GM21526 (cell line): Measurements from ENCODE around the gene APBA2.

Source experiments
- ATAC-seq: cut with Tn5 transposase; IDR thresholded peaks from one replicate; pipeline ENCODE4 v1.9.1; 2021; ENCODE audit warnings: moderate library complexity; ENCODE audit not compliant: unreplicated experiment, low FRiP score

The APBA2 gene

DNA sequence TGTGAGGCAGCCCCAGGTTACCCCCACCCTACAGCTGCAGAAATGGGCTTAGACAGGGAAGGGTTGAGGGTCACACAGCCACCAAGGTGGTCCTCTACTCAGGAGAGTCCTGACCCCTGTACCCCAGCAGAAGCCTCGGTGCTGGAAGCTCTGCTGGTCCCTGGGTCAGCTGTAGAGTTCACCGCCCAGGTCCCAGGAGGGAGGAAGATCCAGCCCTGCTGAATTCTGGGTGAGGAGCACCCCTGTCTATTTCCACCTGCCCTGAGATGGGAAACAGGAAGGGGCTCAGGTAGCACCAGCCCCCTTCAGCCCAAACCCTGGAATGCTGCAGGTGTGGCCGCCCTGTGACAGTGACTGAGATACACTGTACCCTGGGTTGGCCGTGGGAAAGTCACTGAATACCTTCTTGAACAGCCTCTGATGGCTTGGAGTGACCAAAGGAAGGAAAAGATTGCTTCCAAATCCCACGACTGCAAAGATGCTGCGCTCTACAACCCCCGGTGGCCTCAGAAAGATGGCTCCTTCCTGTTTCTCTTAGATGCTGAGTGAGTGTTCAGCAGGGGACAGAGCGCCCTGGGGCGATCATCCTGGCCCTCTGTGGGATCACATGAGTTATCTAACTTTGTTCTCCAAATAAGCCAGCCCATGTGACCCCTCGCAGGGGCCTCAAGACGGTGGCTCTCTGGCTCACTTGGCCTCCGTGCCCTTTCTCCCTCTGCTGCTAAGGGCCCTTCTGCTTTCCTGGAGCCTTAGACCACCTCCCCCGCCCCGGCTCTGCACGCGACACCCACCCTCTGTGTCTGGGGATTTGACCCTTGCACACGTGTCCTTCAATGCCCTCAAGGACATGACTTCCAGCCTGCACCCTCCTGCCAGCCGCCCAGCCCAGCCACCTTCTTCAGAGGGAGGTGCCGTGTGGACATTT, 242.0 kb downstream of the APBA2 start:
- no peak for ATAC-seq

DNA sequence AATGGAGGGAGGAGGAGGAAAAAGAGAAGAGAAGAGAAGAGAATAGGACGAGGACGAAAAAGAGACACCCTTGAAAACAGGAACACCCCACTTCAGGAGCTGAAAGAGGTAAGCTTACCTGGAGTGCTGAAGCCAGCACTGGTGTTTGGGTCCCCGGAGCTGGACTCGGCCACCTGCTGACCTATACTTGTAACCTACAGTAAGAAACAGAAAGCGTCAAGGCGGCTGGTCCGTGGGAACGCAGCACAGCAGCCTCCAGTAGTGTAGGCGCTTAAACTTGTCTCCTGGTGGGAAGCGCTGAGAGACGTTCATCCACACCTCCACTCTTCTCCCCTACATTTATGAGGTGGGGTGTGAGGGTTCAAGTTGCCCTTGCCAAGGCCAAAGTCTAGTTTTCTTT, 242.9 kb downstream of the APBA2 start:
- no peak for ATAC-seq

DNA sequence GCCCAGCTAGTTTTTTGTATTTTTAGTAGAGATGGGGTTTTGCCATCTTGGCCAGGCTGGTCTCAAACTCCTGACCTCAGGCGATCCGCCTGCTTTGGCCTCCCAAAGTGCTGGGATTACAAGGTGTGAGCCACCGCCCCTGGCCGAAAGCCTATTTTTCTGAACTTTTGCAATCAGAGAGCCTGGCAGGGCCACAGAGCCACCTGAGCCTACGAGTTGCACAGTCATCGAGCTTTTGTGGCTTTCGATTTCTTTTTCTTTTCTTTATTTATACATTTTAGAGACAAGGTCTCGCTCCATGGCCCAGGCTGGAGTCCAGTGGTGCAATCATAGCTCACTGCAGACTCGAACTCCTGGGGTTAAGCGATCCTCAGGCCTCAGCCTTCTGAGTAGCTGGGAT, 243.4 kb downstream of the APBA2 start:
- ATAC-seq: no peak

DNA sequence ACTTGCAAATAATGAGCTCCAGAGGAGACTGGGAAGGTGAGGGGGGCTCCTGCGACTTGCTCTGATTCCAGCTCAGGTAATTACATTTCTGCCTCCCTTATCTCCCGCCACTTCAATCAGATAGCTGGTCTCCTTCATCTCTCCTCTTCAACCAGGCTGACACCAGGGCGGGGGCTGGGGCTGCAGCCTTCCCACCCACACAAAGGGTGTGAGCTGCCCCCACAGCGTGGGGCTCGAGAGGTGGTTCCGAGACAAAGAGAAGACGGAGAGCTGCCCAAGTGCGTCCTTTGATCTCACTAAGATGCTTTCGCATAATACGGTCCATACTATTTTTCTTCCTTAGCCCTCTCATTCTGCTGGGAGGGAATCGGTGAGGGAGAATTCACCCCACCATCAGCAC, 244.2 kb downstream of the APBA2 start:
- no peak for ATAC-seq

DNA sequence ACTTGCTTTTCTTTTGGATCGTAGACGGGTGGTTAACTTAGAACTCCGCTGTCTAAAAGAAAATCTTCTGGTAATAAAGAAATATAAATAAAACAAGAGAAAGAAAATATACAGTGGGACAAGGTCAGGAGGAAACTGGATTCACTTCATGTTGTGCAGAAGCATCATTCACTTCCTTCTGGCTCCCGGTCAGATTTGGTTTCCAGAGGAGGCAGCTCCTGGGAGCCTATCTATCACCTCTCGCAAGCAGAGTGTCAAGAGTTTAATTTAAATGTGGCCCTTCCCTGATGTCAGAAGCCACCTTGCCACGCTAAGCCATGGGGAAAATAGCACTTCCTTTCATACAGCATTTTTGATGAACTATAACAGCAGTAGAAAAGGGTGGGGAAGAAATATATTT, 244.7 kb downstream of the APBA2 start:
- ATAC-seq: no peak

DNA sequence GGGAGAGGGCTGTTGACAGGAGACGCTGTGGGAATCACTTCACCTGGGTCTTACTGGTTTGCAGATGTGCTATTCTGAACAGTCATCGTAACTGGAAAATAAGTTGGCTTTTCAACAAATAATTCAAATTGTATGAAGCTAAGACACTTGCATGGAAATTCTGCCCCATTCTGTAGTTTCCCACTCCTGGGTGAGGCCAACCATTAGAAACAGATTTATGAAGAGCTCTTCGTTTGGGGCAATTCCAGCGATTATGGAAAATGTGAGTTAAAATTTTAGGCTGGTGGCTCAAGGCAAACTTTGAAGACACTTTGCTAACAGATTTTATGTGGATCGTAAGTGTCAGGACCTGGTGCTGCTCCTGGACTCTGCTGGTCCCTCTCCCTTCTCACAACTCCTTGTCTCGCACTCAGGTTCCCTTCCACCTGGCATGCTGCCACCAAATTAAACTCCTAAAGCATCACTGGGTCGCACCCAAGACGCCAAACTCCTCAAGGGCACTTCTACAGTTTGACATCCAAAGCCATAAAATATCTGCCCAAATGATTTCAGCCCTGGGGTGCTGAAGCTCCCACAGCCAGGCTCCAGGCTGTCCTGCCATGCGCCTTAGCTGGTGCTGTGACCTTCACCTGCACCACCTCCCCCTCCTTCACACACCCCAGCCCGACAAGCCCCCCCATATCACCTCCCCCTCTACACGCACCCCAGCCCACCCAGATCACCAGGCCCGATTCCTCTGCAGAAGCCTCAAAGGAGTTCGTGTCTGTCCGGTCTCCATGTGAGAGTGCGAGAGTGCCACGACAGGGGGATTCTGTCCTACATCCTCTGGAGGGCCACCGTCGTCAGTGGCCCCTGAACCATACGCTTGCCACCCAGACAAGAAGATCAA, 245.4 kb downstream of the APBA2 start:
- ATAC-seq: no peak

DNA sequence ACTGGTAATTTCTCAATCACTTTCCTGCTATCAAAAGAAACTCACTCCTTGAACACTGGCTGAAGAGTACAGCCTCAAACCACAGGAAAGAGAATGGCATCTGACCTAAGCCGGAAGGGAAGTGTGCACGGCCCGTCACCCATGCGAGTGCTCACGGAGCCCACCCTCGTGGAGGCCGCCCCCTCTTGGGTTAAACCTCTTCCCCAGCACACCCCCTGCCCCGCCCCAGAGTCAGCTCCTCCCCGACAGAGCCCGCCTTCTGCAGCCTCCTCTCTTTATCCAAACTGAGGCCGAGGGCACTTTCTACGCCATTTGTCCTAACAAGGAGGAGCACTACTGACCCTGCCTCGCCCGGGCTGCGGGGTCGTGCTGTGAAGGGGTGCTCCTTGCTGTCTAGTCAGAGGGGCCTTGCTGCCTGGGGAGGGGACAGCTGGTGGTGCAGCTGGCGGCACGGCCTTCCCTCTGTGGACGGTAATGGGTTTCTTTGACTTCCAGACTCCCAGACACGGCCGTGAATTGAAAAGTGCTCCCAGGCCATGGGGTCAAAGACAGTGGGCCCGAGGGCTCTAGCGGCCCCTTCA, 246.2 kb downstream of the APBA2 start:
- no peak for ATAC-seq

DNA sequence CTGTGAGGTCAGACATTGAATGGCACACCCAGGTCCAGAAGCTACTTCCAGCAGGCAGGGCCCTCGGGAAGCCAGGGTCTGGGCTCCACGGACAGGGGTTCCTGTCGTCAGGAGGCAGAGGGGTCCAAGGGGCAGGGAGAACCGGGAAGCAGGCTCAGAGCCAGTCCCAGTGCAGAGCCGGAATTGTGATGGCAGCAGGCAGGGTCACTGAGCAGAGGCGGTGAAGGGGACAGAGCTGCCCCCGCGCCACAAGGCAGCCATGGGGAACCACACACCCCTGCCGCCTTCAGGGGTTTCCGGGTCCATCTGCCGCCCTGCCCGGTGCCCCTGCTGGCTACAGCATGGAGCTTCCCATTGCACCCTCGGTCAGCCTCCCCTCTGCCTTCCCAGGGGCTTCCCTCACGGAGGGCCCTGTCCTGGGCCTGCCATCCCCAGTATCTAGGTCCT, 247.0 kb downstream of the APBA2 start:
- ATAC-seq: no peak

DNA sequence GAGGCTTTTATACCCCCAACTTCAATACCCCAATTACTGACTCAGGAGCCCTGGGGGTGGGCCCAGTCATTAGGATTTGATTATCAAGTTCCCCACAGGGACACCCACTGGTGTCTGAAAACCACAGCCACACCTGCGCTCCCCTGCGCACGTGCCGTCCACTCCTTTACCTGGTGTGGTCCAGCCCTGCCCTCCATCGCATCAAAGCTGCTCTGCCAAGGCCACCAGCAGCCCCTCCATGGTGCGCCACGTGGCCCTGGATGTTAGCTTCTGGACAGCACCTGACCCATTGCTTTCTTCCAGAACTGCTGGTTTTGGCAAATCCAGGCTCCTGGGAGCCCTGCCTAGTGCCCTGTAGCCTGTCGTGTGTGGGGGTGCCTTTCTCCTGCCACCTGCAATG, 247.5 kb downstream of the APBA2 start:
- ATAC-seq: no peak

DNA sequence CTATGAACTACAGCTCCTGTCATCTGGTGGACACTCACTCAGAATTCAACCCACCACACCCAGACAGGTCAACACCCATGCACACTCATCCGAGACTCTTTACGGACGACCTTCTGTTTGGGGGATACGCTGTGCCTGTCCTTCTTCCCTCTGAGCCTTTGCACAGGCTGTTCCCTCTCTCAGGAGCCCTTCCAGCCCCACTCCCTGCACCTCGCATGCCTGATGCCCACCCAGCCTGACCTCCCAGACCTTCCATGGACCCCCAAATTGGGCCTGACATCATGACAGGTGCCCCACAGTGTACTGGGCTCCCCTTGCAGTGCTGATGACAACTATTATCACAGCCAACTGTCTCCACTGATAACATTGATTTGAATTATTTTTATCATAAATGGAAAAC, 248.0 kb downstream of the APBA2 start:
- ATAC-seq: no peak

DNA sequence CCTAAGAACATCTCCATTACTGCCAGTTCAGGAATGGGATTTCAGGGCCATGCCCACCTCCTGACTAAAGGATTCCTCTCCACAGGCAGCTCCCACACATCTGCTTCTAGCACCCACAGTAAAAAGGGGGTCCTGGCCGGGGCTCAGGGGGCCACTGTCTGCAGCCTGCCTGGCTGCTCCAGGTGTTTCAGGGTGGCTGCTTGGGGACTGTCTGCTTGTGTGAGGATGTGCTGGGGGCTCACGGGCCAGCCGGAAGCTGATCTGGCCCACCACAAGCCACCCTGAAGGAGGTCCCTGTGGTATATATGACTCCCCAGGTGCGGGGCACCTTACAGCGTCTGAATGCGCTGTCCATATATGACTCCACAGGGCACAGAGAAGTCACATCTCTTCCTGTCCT, 248.5 kb downstream of the APBA2 start:
- ATAC-seq: no peak

DNA sequence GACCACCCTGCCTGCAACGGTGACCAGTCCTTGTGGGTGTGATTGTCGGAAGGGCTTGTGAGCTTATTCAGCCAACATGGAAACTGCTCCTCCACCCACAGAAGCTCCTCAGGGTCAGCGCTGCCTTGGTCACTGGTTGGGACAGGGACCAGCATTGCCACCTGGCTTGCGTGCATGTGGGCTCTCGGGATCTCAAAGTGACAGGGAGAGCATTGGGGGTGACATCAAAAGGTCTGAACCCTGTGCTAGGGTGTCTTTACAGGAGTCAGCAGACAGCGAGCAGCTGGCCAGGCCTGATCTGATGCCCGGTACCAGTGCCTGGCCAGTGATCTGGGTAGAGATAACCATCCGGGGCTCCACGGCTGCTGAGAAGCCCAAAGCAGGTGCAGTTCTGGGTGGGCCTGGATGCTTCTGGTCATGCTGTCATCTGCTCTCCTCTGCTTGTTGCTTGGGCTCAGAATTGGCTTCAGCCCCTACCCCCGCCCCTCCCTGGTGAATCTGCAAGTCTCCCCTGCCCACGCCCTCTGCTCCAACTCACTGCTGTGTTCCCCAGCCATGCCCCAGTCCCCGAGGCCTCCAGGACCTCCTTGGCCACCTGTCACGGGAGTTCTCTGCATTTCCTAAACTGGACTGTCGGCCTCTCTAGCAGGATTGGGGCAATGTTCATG, 249.0 kb downstream of the APBA2 start:
- ATAC-seq: no peak

DNA sequence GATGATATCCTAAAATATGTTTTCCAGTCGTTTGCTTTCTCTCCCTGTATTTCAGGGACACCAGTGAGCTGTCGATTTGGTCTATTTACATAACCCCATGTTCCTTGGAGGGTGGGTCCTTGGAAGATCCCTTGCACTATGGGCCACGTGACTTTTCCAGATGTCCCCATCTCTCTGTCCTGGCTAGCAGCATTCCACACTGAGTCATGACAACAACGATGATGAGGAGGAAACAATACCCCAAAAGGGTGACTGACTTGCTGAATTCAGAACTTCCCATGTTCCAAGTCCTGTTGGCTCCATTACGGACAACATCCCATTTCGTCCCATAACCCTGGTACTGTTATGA, 249.5 kb downstream of the APBA2 start:
- ATAC-seq: no peak

DNA sequence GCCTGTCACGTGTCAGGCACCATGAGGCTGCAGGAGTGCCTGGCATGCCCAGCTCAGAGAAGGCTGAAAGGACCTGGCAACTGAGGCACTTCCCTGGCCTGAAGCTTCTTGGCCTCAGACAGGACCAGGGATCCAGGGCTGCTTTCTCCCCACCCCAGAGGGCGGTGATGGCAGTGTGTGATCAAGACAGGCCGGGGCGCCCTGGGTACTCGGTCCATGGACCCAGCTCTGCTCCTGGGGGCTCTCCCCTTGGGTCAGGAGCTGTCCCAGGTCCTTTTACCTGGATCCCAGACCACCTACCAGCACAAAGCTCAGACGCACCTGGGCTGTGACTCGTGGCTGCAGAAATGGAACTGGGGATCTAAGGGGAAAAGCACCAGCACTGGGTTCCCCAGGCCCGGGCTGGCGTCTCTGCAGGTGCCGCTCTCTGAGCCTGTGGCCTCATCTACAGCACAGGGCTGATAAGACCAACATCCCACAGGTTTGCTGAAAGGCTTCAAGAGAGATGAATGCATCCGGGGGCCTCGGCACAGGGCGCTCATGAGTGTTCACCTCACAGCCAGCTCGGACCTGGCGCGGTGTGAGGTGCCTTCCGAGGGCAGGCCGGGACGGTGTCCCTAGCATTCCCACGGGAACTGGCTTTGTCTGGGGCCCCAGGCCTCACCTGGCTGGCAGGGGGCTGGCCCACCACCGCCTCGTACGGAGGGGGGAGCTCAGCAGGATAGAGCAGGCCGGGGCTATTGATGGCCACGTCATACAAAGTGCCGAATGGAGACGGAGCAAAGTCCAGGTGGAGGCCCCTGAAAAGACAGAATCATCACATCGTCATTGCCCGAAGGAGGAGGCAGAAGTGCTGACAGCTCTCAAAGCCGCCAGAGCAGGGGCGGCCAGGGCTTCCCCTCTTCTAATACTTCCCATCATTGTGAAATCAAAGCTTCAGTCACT, 250.2 kb downstream of the APBA2 start:
- ATAC-seq: no peak

DNA sequence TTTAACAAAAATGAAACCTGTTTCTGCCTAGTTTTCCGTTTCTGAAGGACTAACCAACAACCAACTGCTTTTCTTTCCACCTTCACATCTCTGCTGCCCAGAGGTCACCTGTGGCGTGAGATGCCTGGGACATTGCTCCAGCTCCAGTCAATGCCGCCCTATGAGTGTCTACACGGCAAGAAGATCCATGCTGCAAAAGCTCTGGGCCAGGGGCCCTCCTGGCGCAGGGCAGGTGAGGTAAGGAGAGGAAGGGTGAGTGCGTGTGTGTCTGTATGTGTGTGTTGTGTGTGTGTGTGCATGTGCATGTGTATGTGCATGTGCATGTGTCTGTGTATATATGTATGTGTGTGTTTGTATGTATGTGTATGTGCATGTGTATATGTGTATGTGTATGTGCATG, 252.5 kb downstream of the APBA2 start:
- ATAC-seq: no peak

DNA sequence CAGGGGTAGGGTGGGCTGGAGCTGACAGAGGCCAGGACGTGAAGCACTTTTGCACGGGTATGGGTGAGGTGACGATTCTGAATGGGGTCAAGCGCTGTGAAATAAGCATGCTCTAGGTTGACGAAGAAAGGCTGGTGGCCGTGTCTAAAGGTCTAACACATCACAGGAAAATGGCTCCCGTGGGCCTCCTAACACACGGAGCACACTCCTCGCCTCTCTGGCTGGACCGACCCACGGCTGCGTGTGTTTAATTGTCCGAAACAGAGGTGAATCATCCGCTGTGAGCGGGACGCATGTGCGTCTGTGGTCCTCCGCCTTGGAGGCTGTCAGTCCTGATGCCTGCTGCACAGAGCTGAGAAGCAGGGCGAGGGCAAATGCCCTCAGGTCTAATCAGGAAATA, 253.3 kb downstream of the APBA2 start:
- ATAC-seq: no peak

DNA sequence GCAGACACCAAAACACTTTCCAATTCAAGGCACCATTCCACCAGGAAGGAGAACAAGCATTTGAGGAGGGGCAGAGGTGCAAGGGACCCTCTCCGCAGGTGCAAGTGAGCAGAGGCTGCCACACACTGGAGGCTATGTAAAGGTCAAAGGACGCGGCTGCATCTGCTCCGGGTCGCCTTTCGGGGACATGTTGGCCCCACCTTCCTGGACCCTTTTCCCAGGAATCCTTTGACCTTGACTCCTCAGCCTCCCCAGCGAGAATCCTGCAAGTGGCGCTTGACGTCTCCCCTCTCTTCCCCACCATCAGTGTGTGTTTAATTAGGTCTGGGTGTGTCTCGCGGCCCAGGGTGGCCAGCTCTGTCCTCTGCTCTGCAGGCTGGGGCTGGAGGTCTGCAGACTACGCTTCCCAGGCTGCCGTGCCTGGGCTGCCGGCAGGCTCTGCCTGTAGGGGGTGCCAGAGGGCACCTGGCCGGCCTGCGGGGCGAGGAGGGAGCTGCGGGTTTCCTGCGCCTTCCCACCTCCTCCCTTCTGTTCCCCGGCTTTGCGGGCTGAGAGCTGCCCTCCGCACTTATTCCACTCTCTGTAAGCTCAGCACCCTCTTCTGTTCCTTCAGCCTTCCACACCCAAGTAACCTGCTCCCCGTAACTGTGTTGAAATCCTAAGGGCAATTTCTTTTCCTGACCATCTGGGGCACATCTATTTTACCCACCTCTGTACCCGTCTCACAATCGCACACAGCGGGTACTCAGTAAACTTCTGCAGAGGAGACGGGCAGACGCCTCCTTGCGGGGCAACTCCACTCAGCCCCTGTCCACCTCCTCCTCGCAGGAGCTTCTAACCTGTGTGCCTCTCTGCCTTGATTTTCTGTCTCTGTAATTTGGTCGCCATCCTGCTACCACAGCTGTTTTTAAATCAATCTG, 254.0 kb downstream of the APBA2 start:
- ATAC-seq: no peak

DNA sequence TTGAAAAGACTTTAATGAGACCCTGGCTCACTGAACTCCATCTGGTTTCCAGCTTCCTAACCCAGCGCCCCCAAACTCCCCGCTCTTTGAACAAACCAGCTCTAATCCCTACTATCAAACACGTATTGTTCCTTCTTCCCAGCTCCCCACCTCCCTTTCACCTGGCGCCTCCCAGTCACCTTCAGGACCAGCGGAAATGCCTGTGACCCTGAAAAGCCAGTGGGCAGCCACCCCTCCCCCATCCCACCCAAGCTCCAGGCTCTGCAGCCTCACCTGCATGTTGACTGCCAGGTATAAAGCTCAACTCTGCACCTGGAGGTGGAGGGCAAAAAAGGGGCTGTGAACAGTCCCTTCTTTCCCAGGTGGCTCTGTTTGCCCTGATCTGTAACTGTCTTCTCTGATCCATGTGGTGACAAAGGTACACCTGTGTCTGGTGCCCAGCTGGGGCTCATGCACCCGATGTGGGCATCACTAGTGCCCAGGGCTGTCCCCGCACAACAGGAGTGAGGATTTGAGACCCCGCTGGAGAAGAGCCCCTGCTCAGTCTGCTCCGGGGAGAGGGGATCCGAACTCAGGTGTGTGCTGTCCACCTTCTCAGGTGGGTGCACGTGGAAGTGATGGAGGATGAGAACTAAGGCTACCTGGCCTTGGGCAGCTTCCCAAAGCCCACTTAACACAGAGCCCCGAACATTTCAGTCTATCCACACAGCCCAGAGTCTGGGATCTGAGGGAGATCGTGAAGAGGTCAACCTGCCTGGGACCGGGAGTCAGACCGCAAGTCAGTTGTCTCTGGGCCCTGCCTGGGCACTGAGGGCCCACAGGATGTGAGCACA, 254.9 kb downstream of the APBA2 start:
- ATAC-seq: no peak
